Subcutaneous abdominal adipose tissue (tissue), 5 donors: ENCODE results near the gene LCA5L.

ENCODE experiments used
- H3K27ac ChIP-seq: one replicate; pipeline ENCODE4 v1.7.0; 2013; ENCODE audit warnings: low read depth, mild to moderate bottlenecking, inconsistent platforms, low read length, moderate library complexity
- H3K27me3 ChIP-seq, 5 donors: one replicate each; pipeline ENCODE4 v1.7.0; 2013; ENCODE audit warnings: low read length in 5 of 5, inconsistent platforms in 1 of 5; ENCODE audit not compliant: control insufficient read depth in 5 of 5, insufficient read depth in 4 of 5
- H3K36me3 ChIP-seq, 5 donors: one replicate each; pipeline ENCODE4 v1.7.0; 2013; ENCODE audit warnings: low read length in 5 of 5; ENCODE audit not compliant: control insufficient read depth in 5 of 5, insufficient read depth in 5 of 5
- H3K4me1 ChIP-seq, 5 donors: one replicate each; pipeline ENCODE4 v1.7.0; 2013; ENCODE audit warnings: low read length in 5 of 5, mild to moderate bottlenecking in 3 of 5, moderate library complexity in 1 of 5; ENCODE audit not compliant: control insufficient read depth in 5 of 5, insufficient read depth in 5 of 5
- H3K4me3 ChIP-seq, 5 donors: one replicate each; pipeline ENCODE4 v1.7.0; 2013; ENCODE audit warnings: low read length in 5 of 5, low read depth in 1 of 5
- H3K9ac ChIP-seq, 5 donors: one replicate each; pipeline ENCODE4 v1.7.0; 2013; ENCODE audit warnings: low read length in 5 of 5, mild to moderate bottlenecking in 4 of 5, moderate library complexity in 3 of 5
- H3K9me3 ChIP-seq, 5 donors: one replicate each; pipeline ENCODE4 v1.7.0; 2013; ENCODE audit warnings: low read length in 5 of 5; ENCODE audit not compliant: control insufficient read depth in 5 of 5
- donor health status: healthy.
- donor health status: healthy.
- donor health status: healthy.
- donor health status: healthy.
- donor health status: healthy.

Gene LCA5L

DNA sequence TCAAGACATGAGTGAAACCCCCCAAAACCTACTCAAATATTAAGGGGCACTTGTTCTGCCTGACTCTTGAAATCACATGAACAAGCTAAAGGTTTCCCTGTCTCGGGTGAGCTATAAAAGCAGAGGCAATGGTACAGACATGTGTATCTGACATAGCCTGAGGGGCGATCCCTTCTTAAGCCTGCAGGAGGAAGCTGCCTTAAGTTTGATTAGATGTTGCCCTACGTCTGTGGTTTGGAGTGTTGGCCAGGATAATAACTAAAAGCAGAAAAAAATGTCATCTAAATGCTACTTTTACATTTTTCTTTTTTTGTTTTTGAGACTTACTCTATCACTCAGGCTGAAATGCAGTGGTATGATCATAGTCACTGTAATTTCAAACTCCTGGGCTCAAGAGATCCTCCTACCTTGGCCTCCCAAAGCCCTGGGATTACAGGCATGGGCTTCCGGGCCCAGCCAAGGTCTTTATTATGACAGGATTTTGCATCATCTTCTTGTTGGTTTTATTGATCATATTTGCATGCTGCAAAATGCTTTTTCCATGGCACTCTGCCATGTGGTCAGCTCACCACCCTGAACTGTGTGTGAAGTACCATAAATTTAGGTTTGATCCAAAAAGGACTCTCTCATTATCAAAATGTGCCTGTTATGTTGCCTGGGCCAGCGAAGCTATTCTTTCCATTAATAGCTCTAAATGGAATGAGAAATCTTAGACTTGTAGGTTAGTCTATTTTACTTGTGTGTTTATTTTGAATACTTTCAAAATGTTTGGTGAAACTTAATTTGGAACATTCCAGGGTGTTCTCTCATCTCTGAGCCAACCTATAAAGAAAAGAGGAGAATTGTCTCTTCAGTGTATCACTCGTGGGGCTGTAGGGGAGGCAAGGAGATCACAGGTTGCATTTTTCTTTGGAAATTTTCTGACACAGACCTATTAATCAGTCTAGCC lies 81.7 kb downstream of the LCA5L start:
- no peak overlapping the region for H3K27ac ChIP-seq
- no peaks in the 10 kb centered on the region for H3K9me3 ChIP-seq
- H3K36me3 ChIP-seq = no peaks in the 10 kb centered on the region
- no peak overlapping the region for H3K4me3 ChIP-seq
- H3K4me1 ChIP-seq = no peaks in the 10 kb centered on the region
- peaks cover 0 to 6% (median 0%) of the 10 kb centered on the region in 5 donors for H3K27me3 ChIP-seq
- no peak overlapping the region for H3K9ac ChIP-seq

DNA sequence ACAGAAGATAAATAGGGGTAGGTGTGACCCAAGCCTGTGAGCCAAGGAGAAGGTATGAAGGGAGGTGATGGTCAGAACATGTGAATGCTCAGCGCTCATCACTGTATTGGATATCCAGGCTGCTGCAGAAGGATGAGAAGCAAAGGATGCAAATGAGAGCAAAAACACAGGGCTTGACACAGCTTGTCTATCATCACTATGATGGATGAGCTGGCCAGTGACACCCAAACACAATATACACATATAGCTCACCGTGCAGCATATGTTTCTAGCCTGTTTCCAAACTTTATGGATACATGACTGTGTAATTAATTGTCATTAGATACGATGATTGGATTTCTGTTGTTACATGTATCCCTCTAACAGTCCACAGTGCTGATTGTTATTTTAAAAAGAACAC lies 82.8 kb downstream of the LCA5L start:
- H3K4me3 ChIP-seq = no peak overlapping the region

DNA sequence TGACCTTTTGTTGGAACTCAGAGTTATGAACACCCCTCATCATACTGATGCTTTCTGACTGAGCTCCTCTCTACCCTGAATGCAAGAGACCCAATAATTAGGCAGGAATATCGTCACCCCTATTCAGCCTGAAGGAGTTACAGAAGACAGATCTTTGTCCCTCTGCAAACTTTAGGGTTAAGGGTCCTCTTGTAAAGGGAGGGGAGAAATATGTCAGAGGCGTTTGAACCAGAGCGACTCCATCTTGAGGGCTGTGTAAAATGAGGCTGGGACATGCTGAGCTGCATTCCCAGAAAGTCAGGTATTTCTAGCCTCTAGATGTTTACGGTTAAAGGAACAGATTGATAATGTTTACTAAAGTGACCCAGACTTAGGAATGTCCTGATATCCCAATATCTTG lies 86.2 kb downstream of the LCA5L start:
- H3K27ac ChIP-seq = no peak overlapping the region
- peaks cover 0 to 3% (median 0%) of the 10 kb centered on the region in 5 donors for H3K27me3 ChIP-seq
- H3K36me3 ChIP-seq = no peaks in the 10 kb centered on the region
- no peak overlapping the region for H3K9ac ChIP-seq
- no peaks in the 10 kb centered on the region for H3K9me3 ChIP-seq
- no peak overlapping the region for H3K4me3 ChIP-seq
- no peaks in the 10 kb centered on the region for H3K4me1 ChIP-seq

More for the DNA sequence above, 82.8 kb downstream of the LCA5L start:
- H3K9ac ChIP-seq = no peak overlapping the region
- no peaks in the 10 kb centered on the region for H3K4me1 ChIP-seq
- no peaks in the 10 kb centered on the region for H3K36me3 ChIP-seq
- no peak overlapping the region for H3K27ac ChIP-seq
- H3K9me3 ChIP-seq = no peaks in the 10 kb centered on the region
- H3K27me3 ChIP-seq = peaks cover 0 to 6% (median 0%) of the 10 kb centered on the region in 5 donors
